AG09309 (cell line): ENCODE data around the gene NFIC.
"Not testable (repeated sequence)": the region's sequence is repeated elsewhere in the genome, so short reads cannot be mapped to it uniquely, and the experiment has no call there.

Source experiments
- DNase-seq: peaks from one replicate; pipeline ENCODE4 v3.0.0-alpha.2; 2010; ENCODE audit warnings: low read depth
- H3K4me3 ChIP-seq: 2 replicates; pipeline ENCODE4 v1.5.1; 2011; ENCODE audit warnings: mild to moderate bottlenecking, low read depth, low read length, moderate library complexity; ENCODE audit not compliant: control insufficient read depth
- CTCF ChIP-seq: IDR thresholded peaks from 2 replicates; pipeline ENCODE4 v1.5.1; 2011; ENCODE audit warnings: mild to moderate bottlenecking, low read depth, low read length, inconsistent platforms; ENCODE audit not compliant: insufficient read depth, control insufficient read depth; ENCODE audit errors: missing control alignments

The NFIC gene

GRCh38 chr19:3507371-3508120 lies 141.2 kb downstream of the NFIC start:
- TF ChIP-seq CTCF: no peak
- peak overlapping the region; percentile 83 for H3K4me3 ChIP-seq
- DNase-seq: no peak

- not testable (repeated sequence) for H3K4me3 ChIP-seq
Observed at GRCh38 chr19:3508121-3508661, 141.8 kb downstream of the NFIC start.

GRCh38 chr19:3508771-3509535 lies 142.6 kb downstream of the NFIC start:
- no peak overlapping the region for H3K4me3 ChIP-seq
- DNase-seq: no peak
- no peak for TF ChIP-seq CTCF

More at GRCh38 chr19:3508121-3508661, 141.8 kb downstream of the NFIC start:
- DNase-seq: not testable (repeated sequence)

- no peak for TF ChIP-seq CTCF
- no peak for DNase-seq
- H3K4me3 ChIP-seq: no peak overlapping the region
Observed at GRCh38 chr19:3509566-3509989, 143.2 kb downstream of the NFIC start.

GRCh38 chr19:3510727-3511126 lies 144.3 kb downstream of the NFIC start:
- TF ChIP-seq CTCF: no peak
- no peak overlapping the region for H3K4me3 ChIP-seq
- no peak for DNase-seq

GRCh38 chr19:3511506-3512251 lies 145.3 kb downstream of the NFIC start:
- no peak for TF ChIP-seq CTCF
- H3K4me3 ChIP-seq: no peak overlapping the region
- no peak for DNase-seq
